ENCODE data around the gene TNS2. TPM values are rescaled to one million over a fixed set of nuclear protein-coding genes. Genes with fewer than 3 reads are reported as not detected.

The TNS2 gene
- total and polyA plus RNA-seq, 4 donors: 56.7 to 182 (median 105) TPM

DNA sequence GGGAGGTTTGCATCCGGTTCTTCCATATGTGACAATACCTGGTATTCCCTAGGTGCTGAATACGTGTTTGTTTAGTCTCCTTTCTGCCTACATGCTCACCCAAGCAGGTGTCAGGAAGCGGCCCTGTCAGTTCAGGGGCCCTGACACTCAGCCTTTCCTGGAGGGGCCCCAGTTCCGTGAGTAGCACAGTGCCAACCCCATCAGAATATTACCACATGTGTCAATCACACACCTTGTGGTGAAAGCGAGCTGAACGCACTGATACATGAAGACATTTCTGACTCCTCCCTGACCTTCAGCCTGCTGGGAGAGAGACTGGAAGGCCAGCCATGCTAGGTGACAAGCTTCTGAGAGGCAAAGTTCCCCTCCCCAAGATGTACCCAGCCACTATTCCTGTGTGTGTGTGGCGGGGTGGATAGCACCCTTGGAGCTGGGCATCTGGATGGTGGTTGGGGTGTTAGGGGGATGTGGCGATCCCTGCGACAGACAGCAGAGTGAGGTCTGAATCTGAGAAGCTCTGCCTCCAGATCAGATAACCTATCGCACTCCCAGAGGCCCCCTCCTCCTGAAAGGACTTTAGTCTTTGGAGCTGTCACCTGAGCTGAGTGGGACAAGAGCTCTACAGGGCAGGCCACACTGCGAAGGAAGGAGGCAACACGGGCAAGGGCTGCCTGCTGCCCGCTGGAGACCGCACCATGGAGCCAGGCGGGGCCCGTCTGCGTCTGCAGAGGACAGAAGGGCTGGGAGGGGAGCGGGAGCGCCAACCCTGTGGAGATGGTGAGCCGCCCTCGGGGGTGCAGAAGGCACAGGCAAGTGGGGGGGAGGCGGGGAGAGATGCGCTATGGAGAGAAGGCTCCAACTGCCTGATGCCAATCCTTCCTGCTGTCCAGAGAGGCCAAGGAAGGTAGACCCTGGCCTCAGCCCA lies 53.3 kb downstream of the TNS2 start, which contains the start of gene SOAT2:
Gene SOAT2, plus strand, starts transcription at position 604 of the 925 bp plus-strand sequence. Its CDS starts 92 bp downstream, at position 696.
- Histone ChIP-seq H3K36me3 (ENCODE audit: control insufficient read depth in 4 of 4, insufficient read depth in 4 of 4, low read length in 4 of 4) (no peaks in the 10 kb centered on the region), H3K9ac (ENCODE audit: insufficient read depth in 1 of 2, low read length in 2 of 2) (no peak within 1 kb of the TSS), H3K9me3 (ENCODE audit: control insufficient read depth in 4 of 4, insufficient read depth in 3 of 4, low read length in 3 of 4) (no peaks in the 10 kb centered on the region), H3K27me3 (ENCODE audit: control insufficient read depth in 3 of 3, insufficient read depth in 3 of 3, low read length in 2 of 3) (no peaks in the 10 kb centered on the region), H3K4me3 (no peak within 1 kb of the TSS), H3K4me1 (ENCODE audit: control insufficient read depth in 5 of 5, insufficient read depth in 5 of 5, low read length in 5 of 5) (peaks cover 4 to 17% (median 9%) of the 10 kb centered on the region in 5 donors), H3K27ac (ENCODE audit: low read depth in 1 of 2, low read length in 1 of 2) (no peak within 1 kb of the TSS)
- TF ChIP-seq, protein P1, sequence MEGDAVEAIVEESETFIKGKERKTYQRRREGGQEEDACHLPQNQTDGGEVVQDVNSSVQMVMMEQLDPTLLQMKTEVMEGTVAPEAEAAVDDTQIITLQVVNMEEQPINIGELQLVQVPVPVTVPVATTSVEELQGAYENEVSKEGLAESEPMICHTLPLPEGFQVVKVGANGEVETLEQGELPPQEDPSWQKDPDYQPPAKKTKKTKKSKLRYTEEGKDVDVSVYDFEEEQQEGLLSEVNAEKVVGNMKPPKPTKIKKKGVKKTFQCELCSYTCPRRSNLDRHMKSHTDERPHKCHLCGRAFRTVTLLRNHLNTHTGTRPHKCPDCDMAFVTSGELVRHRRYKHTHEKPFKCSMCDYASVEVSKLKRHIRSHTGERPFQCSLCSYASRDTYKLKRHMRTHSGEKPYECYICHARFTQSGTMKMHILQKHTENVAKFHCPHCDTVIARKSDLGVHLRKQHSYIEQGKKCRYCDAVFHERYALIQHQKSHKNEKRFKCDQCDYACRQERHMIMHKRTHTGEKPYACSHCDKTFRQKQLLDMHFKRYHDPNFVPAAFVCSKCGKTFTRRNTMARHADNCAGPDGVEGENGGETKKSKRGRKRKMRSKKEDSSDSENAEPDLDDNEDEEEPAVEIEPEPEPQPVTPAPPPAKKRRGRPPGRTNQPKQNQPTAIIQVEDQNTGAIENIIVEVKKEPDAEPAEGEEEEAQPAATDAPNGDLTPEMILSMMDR (IDR thresholded peaks at IDR 0.05; ENCODE audit: control extremely low read depth, extremely low read depth): no peak
- DNase-seq: peak in 1 of 3 donors; percentile 28
- WGBS, 2 donors: 72 to 81% methylated on average over 23 of the region's 23 CpGs
- ATAC-seq (ENCODE audit: insufficient read depth, low FRiP score): no peak

GRCh38 chr12:53103860-53104305 lies 54.0 kb downstream of the TNS2 start:
- H3K9me3 ChIP-seq (ENCODE audit: control insufficient read depth in 4 of 4, insufficient read depth in 3 of 4, low read length in 3 of 4): no peaks in the 10 kb centered on the region

DNA sequence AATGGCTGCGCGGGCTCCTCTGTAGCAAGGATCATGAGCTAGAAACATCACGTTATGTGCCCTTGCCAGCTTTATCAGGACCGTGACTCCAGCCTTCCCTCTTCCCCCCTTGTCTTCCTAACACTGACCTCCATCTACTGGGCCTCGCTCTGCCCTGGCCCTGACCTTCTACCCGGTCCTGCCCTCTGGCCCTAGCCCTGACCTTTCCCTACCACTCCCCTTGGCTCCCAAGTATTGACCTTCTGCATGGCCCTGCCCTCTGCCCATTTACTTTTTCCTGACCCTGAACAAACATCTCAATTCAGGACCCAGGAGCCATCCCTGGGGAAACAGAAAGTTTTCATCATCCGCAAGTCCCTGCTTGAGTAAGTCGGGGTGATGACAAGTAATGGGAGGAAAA lies 55.4 kb downstream of the TNS2 start:
- no peaks in the 10 kb centered on the region for H3K27me3 ChIP-seq (ENCODE audit: control insufficient read depth in 3 of 3, insufficient read depth in 3 of 3, low read length in 2 of 3)
- TF ChIP-seq, protein P1 (IDR thresholded peaks at IDR 0.05; ENCODE audit: control extremely low read depth, extremely low read depth): no peak
- DNase-seq: no peak
- 93 to 94% methylated on average over 8 of the region's 8 CpGs for WGBS, 2 donors
- no peak overlapping the region for H3K4me3 ChIP-seq
- no peak overlapping the region for H3K27ac ChIP-seq (ENCODE audit: low read depth in 1 of 2, low read length in 1 of 2)
- no peak for ATAC-seq (ENCODE audit: insufficient read depth, low FRiP score)
- H3K9me3 ChIP-seq (ENCODE audit: control insufficient read depth in 4 of 4, insufficient read depth in 3 of 4, low read length in 3 of 4): no peaks in the 10 kb centered on the region
- peaks cover 0 to 6% (median 2%) of the 10 kb centered on the region in 5 donors for H3K4me1 ChIP-seq (ENCODE audit: control insufficient read depth in 5 of 5, insufficient read depth in 5 of 5, low read length in 5 of 5)
- H3K9ac ChIP-seq (ENCODE audit: insufficient read depth in 1 of 2, low read length in 2 of 2): no peak overlapping the region
- no peaks in the 10 kb centered on the region for H3K36me3 ChIP-seq (ENCODE audit: control insufficient read depth in 4 of 4, insufficient read depth in 4 of 4, low read length in 4 of 4)

More at GRCh38 chr12:53103860-53104305, 54.0 kb downstream of the TNS2 start:
- no peak overlapping the region for H3K9ac ChIP-seq (ENCODE audit: insufficient read depth in 1 of 2, low read length in 2 of 2)
- TF ChIP-seq, protein P1 (IDR thresholded peaks at IDR 0.05; ENCODE audit: control extremely low read depth, extremely low read depth): no peak
- no peak for DNase-seq
- WGBS, 2 donors: 22 to 44% methylated on average over 3 of the region's 3 CpGs
- peaks cover 0 to 12% (median 7%) of the 10 kb centered on the region in 5 donors for H3K4me1 ChIP-seq (ENCODE audit: control insufficient read depth in 5 of 5, insufficient read depth in 5 of 5, low read length in 5 of 5)
- no peak for ATAC-seq (ENCODE audit: insufficient read depth, low FRiP score)
- no peaks in the 10 kb centered on the region for H3K27me3 ChIP-seq (ENCODE audit: control insufficient read depth in 3 of 3, insufficient read depth in 3 of 3, low read length in 2 of 3)
- H3K36me3 ChIP-seq (ENCODE audit: control insufficient read depth in 4 of 4, insufficient read depth in 4 of 4, low read length in 4 of 4): no peaks in the 10 kb centered on the region
- H3K4me3 ChIP-seq: no peak overlapping the region
- no peak overlapping the region for H3K27ac ChIP-seq (ENCODE audit: low read depth in 1 of 2, low read length in 1 of 2)
